Chondrocyte (in vitro differentiated cells): Measurements from ENCODE around the gene CADPS2. TPM values are rescaled to one million over a fixed set of nuclear protein-coding genes. Genes with fewer than 3 reads are reported as not detected.

Experiments used
- DNase-seq: peaks from one replicate; pipeline ENCODE4 v3.0.0; 2021; ENCODE audit warnings: mixed read lengths, low spot score
- H3K27ac Mint-ChIP-seq: one replicate; pipeline ENCODE4 v1.8.0; 2021; ENCODE audit warnings: mild to moderate bottlenecking, moderate library complexity, mixed read lengths; ENCODE audit not compliant: unreplicated experiment
- H3K27me3 Mint-ChIP-seq: 2 replicates; pipeline ENCODE4 v1.8.0; 2021; ENCODE audit warnings: low read depth, mixed read lengths
- H3K36me3 Mint-ChIP-seq: 2 replicates; pipeline ENCODE4 v1.8.0; 2021; ENCODE audit warnings: low read depth, mixed read lengths
- H3K4me1 Mint-ChIP-seq: 2 replicates; pipeline ENCODE4 v1.8.0; 2021; ENCODE audit warnings: low read depth, mild to moderate bottlenecking, mixed read lengths
- H3K4me3 Mint-ChIP-seq: one replicate; pipeline ENCODE4 v1.8.0; 2021; ENCODE audit warnings: mild to moderate bottlenecking, moderate library complexity, mixed read lengths; ENCODE audit not compliant: unreplicated experiment
- H3K9me3 Mint-ChIP-seq: 2 replicates; pipeline ENCODE4 v1.8.0; 2021; ENCODE audit warnings: low read depth, mixed read lengths
- total RNA-seq: library from RNA; stranded (reverse); gene quantifications from 3 replicates; pipeline ENCODE4 v1.2.1, GENCODE V29; 2021
- TF ChIP-seq, protein P1 (sequence below): fragments of 200-600 bp; sonication (generic); IDR thresholded peaks from 2 replicates; pipeline ENCODE4 v1.5.0; 2021; ENCODE audit warnings: antibody characterized with exemption, mild to moderate bottlenecking, moderate library complexity

Gene CADPS2
- total RNA-seq, 1 donor from 2014 or later, result 0.32 TPM

DNA sequence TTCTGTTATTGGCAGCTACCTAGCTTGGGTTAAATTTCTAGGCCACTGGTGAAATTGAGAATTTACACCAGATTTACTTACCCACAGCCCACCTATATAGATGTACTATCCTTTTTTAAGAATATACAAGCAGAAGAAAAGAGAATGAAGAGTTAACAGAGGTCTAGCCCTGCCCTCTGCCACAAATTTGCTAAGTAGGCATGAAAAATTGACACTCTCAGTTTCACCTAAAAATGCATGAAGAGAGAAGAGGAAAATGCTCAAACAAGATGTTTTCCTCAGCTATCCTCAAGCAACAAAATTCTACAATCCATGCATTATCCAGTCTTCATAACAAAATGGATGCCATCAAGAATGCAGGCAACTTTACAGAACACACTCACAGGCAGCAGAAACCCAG, 158.9 kb downstream of the CADPS2 start:
- Mint-ChIP-seq H3K27ac (no peak overlapping the region), H3K4me1 (no peaks in the 10 kb centered on the region), H3K27me3 (peaks cover 2% of the 10 kb centered on the region), H3K9me3 (no peaks in the 10 kb centered on the region), H3K4me3 (no peak overlapping the region), H3K36me3 (no peaks in the 10 kb centered on the region)
- DNase-seq, result no peak
- TF ChIP-seq, protein P1, sequence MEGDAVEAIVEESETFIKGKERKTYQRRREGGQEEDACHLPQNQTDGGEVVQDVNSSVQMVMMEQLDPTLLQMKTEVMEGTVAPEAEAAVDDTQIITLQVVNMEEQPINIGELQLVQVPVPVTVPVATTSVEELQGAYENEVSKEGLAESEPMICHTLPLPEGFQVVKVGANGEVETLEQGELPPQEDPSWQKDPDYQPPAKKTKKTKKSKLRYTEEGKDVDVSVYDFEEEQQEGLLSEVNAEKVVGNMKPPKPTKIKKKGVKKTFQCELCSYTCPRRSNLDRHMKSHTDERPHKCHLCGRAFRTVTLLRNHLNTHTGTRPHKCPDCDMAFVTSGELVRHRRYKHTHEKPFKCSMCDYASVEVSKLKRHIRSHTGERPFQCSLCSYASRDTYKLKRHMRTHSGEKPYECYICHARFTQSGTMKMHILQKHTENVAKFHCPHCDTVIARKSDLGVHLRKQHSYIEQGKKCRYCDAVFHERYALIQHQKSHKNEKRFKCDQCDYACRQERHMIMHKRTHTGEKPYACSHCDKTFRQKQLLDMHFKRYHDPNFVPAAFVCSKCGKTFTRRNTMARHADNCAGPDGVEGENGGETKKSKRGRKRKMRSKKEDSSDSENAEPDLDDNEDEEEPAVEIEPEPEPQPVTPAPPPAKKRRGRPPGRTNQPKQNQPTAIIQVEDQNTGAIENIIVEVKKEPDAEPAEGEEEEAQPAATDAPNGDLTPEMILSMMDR, result no peak

DNA sequence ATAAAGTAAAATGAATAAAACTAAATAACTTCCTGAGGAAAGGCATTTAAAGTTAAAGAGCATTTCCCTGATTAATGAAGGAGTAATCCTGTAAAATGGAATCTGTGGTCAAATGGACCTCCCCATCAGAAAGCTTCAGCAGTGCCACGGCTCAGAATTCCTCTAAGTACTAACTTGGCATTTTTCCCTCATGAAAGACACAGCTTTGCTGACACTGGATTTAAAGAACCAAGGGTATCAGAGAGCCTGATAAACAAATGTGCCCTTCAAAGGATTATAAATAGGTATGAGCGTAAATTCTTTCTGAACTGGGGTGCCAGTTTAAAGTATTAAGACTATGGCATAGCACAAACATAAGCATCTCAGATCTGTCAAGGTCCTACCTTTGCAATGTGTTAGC, 159.4 kb downstream of the CADPS2 start:
- no peak overlapping the region for H3K4me3 Mint-ChIP-seq
- TF ChIP-seq, protein P1, result no peak

DNA sequence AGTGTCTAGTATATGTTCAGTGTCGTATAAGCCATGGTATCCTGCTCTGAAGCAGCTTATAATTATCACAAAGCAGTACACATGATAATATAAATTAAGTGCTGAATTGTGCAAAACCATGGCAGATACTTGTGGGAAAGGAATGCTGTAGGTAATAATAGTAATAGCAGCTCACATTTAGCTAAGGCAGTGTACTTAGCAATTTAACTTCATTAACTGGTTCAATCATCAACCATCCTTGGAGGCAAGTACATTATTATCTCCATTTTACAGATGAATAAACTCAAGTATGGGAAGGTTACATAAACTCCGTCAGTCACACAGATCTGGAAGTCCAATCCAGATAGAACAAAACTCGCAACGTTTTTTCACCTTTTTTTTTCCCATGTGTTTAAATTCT, 161.9 kb downstream of the CADPS2 start:
- H3K36me3 Mint-ChIP-seq, result no peaks in the 10 kb centered on the region
- no peak for DNase-seq
- no peak overlapping the region for H3K27ac Mint-ChIP-seq
- H3K4me3 Mint-ChIP-seq, result no peak overlapping the region
- peaks cover 4% of the 10 kb centered on the region for H3K9me3 Mint-ChIP-seq
- peaks cover 2% of the 10 kb centered on the region for H3K27me3 Mint-ChIP-seq
- TF ChIP-seq, protein P1, result no peak
- H3K4me1 Mint-ChIP-seq, result no peaks in the 10 kb centered on the region

More for the DNA sequence above, 159.4 kb downstream of the CADPS2 start:
- no peaks in the 10 kb centered on the region for H3K36me3 Mint-ChIP-seq
- no peaks in the 10 kb centered on the region for H3K9me3 Mint-ChIP-seq
- no peak overlapping the region for H3K27ac Mint-ChIP-seq
- no peak for DNase-seq
- H3K4me1 Mint-ChIP-seq, result no peaks in the 10 kb centered on the region
- H3K27me3 Mint-ChIP-seq, result peaks cover 2% of the 10 kb centered on the region

DNA sequence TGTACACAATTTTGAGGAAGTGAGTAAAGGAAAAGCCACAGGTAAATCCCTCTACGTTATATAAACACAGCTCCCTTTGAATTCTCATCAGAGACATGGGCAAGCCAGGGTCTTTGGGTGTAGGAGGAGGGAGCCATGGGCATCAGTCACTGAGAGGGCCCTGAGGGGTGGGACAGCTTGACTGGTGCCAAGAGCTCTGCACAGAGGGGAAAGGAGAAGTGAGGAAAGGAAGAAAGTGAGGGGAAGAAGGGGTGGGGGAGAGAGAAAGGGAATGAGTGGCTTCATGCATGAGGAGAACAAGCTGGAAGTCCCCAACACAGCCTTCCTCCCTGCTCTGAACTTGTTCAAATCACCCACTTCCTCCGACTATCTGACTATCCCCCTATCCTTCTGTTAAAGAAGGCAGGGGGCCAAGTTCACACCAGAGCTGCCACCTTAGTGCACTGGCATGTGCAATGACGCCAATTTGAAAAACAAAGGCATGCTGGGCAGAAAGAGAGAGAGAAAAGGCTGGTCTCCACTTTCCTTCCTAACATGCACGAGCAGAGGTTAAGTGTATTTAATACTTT, 167.2 kb downstream of the CADPS2 start:
- no peaks in the 10 kb centered on the region for H3K4me1 Mint-ChIP-seq
- H3K27me3 Mint-ChIP-seq, result no peaks in the 10 kb centered on the region
- DNase-seq, result no peak
- H3K27ac Mint-ChIP-seq, result no peak overlapping the region
- no peaks in the 10 kb centered on the region for H3K36me3 Mint-ChIP-seq
- TF ChIP-seq, protein P1, result no peak
- no peak overlapping the region for H3K4me3 Mint-ChIP-seq
- H3K9me3 Mint-ChIP-seq, result peaks cover 4% of the 10 kb centered on the region

DNA sequence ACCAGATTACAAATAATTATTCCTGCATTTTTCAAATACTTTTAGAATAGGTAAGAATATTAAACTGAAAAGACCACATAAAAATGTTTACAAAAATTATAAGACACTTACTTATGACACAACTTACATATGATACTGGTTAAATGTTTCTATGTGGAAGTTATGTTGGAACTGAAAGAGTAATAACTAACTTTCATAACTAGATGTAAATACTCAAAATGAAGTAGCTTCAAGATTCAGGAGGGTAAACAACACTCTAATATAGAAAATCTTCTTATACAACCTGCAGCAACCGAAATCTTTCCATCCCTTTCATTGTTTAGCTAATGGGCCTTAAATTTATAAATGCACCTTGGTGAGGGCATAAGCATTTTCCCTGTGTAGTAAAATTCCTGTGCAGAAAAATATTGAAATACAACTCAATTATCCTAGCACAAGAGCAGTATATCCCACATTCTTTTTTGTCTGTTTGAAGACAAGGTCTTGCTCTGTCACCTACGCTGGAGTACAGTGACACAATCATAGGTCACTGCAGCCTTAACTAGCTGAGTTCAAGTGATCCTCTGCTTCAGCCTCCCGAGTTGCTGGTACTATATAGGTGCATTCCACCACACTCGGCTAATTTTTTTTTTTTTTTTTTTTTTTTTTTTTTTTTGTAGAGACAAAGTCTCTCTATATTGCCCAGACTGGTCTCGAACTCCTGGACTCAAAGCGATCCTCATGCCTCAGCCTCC, 168.7 kb downstream of the CADPS2 start:
- H3K27me3 Mint-ChIP-seq, result peaks cover 1% of the 10 kb centered on the region
- TF ChIP-seq, protein P1, result no peak
- DNase-seq, result no peak
- H3K9me3 Mint-ChIP-seq, result peaks cover 4% of the 10 kb centered on the region
- H3K27ac Mint-ChIP-seq, result no peak overlapping the region
- no peaks in the 10 kb centered on the region for H3K4me1 Mint-ChIP-seq
- H3K36me3 Mint-ChIP-seq, result no peaks in the 10 kb centered on the region
- no peak overlapping the region for H3K4me3 Mint-ChIP-seq
